WERI-Rb-1 (cell line): ENCODE data around the gene VPS11.

ENCODE experiments used
- DNase-seq: peaks from one replicate; pipeline ENCODE4 v3.0.0-alpha.2; 2020
- H3K27ac ChIP-seq: fragments of 250-450 bp; sonication (Bioruptor Pico); 2 replicates; pipeline ENCODE4 v1.5.1; 2020; ENCODE audit warnings: mild to moderate bottlenecking, moderate library complexity
- H3K27me3 ChIP-seq: fragments of 250-450 bp; sonication (Bioruptor Pico); 2 replicates; pipeline ENCODE4 v1.5.1; 2021; ENCODE audit warnings: mild to moderate bottlenecking, low read depth, moderate library complexity; ENCODE audit not compliant: insufficient read depth, severe bottlenecking
- H3K36me3 ChIP-seq: fragments of 250-450 bp; sonication (Bioruptor Pico); 2 replicates; pipeline ENCODE4 v1.5.1; 2020; ENCODE audit warnings: mild to moderate bottlenecking, moderate library complexity
- H3K4me3 ChIP-seq: 2 replicates; pipeline ENCODE4 v1.5.1; 2011; ENCODE audit warnings: low read depth, mild to moderate bottlenecking, control low read depth, low read length
- H3K9me3 ChIP-seq: fragments of 250-450 bp; sonication (Bioruptor Pico); 2 replicates; pipeline ENCODE4 v1.5.1; 2021; ENCODE audit warnings: mild to moderate bottlenecking, moderate library complexity; ENCODE audit not compliant: severe bottlenecking
- CTCF ChIP-seq: IDR thresholded peaks from 2 replicates; pipeline ENCODE4 v1.5.1; 2011; ENCODE audit warnings: low read depth, mild to moderate bottlenecking, control low read depth, inconsistent platforms, low read length

The VPS11 gene

DNA sequence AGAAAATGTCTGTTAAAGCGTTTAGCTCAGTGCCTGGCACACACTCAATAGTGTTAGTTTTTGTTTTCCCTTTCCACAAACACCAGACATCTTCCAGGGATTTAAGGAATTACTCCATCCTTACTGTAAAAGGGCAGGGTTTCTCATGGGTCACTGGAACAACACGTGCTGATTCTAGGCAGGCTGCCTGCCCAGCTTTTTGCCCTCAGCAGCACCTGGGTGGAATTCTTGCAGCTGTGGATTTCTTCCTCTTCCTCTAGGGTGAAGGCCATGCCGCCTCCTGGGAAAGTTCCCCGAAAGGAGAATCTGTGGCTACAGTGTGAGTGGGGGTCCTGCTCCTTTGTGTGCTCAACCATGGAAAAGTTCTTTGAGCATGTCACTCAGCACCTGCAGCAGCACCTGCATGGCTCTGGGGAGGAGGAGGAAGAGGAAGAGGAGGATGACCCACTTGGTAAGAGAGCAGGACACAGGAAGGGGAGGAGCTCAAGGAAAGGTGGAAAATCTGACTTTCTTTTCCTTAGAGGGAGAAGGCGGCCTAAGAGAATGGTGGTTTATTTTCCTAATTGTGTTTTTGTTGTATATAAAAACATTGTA, 59.2 kb downstream of the VPS11 start:
- Histone ChIP-seq H3K36me3 (peaks cover 46% of the 10 kb centered on the region), H3K4me3 (no peak overlapping the region), H3K27me3 (no peaks in the 10 kb centered on the region), H3K27ac (no peak overlapping the region), H3K9me3 (no peaks in the 10 kb centered on the region)
- no peak for DNase-seq
- no peak for TF ChIP-seq CTCF

GRCh38 chr11:119130662-119131061, 63.0 kb downstream of the VPS11 start:
- H3K4me3 ChIP-seq = no peak overlapping the region
- H3K27ac ChIP-seq = no peak overlapping the region
- DNase-seq = no peak
- H3K27me3 ChIP-seq = no peaks in the 10 kb centered on the region
- no peak for TF ChIP-seq CTCF
- peaks cover 63% of the 10 kb centered on the region for H3K36me3 ChIP-seq
- H3K9me3 ChIP-seq = no peaks in the 10 kb centered on the region
